HAP-1 (cell line): ENCODE measurements around the gene C1orf167.

Experiments
- DNase-seq, 2 experiments: peaks; one replicate each; pipeline ENCODE4 v3.0.0-alpha.2; 2016 to 2020; ENCODE audit warnings: low spot score in 2 of 2
- H3K27me3 ChIP-seq: fragments of 250-450 bp; sonication (Bioruptor Pico); 2 replicates; pipeline ENCODE4 v1.5.1; 2020; ENCODE audit warnings: low read depth, mild to moderate bottlenecking, moderate library complexity
- H3K36me3 ChIP-seq: fragments of 250-450 bp; sonication (Bioruptor Pico); replicated peaks from 2 replicates; pipeline ENCODE4 v1.5.1; 2020; ENCODE audit warnings: mild to moderate bottlenecking
- H3K4me1 ChIP-seq: fragments of 250-450 bp; sonication (Bioruptor Pico); 2 replicates; pipeline ENCODE4 v1.5.1; 2020; ENCODE audit warnings: mild to moderate bottlenecking
- H3K4me3 ChIP-seq: fragments of 250-450 bp; sonication (Bioruptor Pico); 2 replicates; pipeline ENCODE4 v1.5.1; 2020; ENCODE audit warnings: mild to moderate bottlenecking, moderate library complexity
- H3K9me3 ChIP-seq: fragments of 250-450 bp; sonication (Bioruptor Pico); 2 replicates; pipeline ENCODE4 v1.5.1; 2020; ENCODE audit warnings: mild to moderate bottlenecking, moderate library complexity
- in situ Hi-C: fragments of 300-500 bp; cut with MboI; formaldehyde crosslinking; loops from 3 replicates; pipeline ENCODE4 v1.14.3; 2020; ENCODE audit warnings: low sequenced_read_pairs, inconsistent platforms, mixed read lengths

Gene C1orf167

GRCh38 chr1:11822091-11822490 is 60.1 kb downstream of the C1orf167 start:
- in situ Hi-C loops, result no loop called here
- no peak overlapping the region for H3K4me3 ChIP-seq
- no peaks in the 10 kb centered on the region for H3K9me3 ChIP-seq
- no peaks in the 10 kb centered on the region for H3K27me3 ChIP-seq
- peaks cover 43% of the 10 kb centered on the region for H3K36me3 ChIP-seq
- no peak for DNase-seq
- no peaks in the 10 kb centered on the region for H3K4me1 ChIP-seq

- Histone ChIP-seq H3K4me1 (no peaks in the 10 kb centered on the region), H3K9me3 (no peaks in the 10 kb centered on the region), H3K36me3 (peaks cover 36% of the 10 kb centered on the region), H3K4me3 (no peak overlapping the region), H3K27me3 (no peaks in the 10 kb centered on the region)
- in situ Hi-C loops, result no loop called here
- no peak for DNase-seq
Measured at GRCh38 chr1:11823366-11824137, 61.6 kb downstream of the C1orf167 start.

GRCh38 chr1:11825131-11825530 is 63.1 kb downstream of the C1orf167 start:
- Histone ChIP-seq H3K9me3 (no peaks in the 10 kb centered on the region), H3K27me3 (no peaks in the 10 kb centered on the region), H3K4me1 (no peaks in the 10 kb centered on the region), H3K4me3 (no peak overlapping the region), H3K36me3 (peaks cover 33% of the 10 kb centered on the region)
- DNase-seq, result no peak
- in situ Hi-C loops, result no loop called here

- Histone ChIP-seq H3K27me3 (no peaks in the 10 kb centered on the region), H3K9me3 (no peaks in the 10 kb centered on the region), H3K4me1 (no peaks in the 10 kb centered on the region), H3K36me3 (peaks cover 39% of the 10 kb centered on the region), H3K4me3 (no peak overlapping the region)
- DNase-seq, result no peak
- in situ Hi-C loops, result no loop called here
Measured at GRCh38 chr1:11826946-11827345, 65.0 kb downstream of the C1orf167 start.

GRCh38 chr1:11828511-11828910 is 66.5 kb downstream of the C1orf167 start:
- DNase-seq, result no peak
- H3K36me3 ChIP-seq, result peaks cover 47% of the 10 kb centered on the region

GRCh38 chr1:11831945-11832725 is 70.1 kb downstream of the C1orf167 start:
- no peaks in the 10 kb centered on the region for H3K9me3 ChIP-seq
- no peaks in the 10 kb centered on the region for H3K4me1 ChIP-seq
- no peak overlapping the region for H3K4me3 ChIP-seq
- in situ Hi-C loops, result no loop called here
- DNase-seq, result no peak
- no peaks in the 10 kb centered on the region for H3K27me3 ChIP-seq
- H3K36me3 ChIP-seq, result peaks cover 59% of the 10 kb centered on the region

More at GRCh38 chr1:11828511-11828910, 66.5 kb downstream of the C1orf167 start:
- in situ Hi-C loops, result no loop called here
- Histone ChIP-seq H3K4me3 (no peak overlapping the region), H3K27me3 (no peaks in the 10 kb centered on the region), H3K9me3 (no peaks in the 10 kb centered on the region), H3K4me1 (no peaks in the 10 kb centered on the region)

- DNase-seq, result no peak
- Histone ChIP-seq H3K27me3 (no peaks in the 10 kb centered on the region), H3K9me3 (no peaks in the 10 kb centered on the region), H3K4me1 (no peaks in the 10 kb centered on the region), H3K36me3 (peaks cover 68% of the 10 kb centered on the region), H3K4me3 (no peak overlapping the region)
- in situ Hi-C loops, result no loop called here
Measured at GRCh38 chr1:11833497-11833896, 71.5 kb downstream of the C1orf167 start.

GRCh38 chr1:11833900-11834299 is 71.9 kb downstream of the C1orf167 start:
- Histone ChIP-seq H3K4me3 (no peak overlapping the region), H3K36me3 (peaks cover 69% of the 10 kb centered on the region), H3K4me1 (no peaks in the 10 kb centered on the region), H3K27me3 (no peaks in the 10 kb centered on the region), H3K9me3 (no peaks in the 10 kb centered on the region)
- no peak for DNase-seq
- in situ Hi-C loops, result no loop called here

- Histone ChIP-seq H3K4me1 (no peaks in the 10 kb centered on the region), H3K27me3 (no peaks in the 10 kb centered on the region), H3K4me3 (no peak overlapping the region), H3K36me3 (peaks cover 68% of the 10 kb centered on the region), H3K9me3 (no peaks in the 10 kb centered on the region)
- in situ Hi-C loops, result no loop called here
- no peak for DNase-seq
Measured at GRCh38 chr1:11835441-11836225, 73.6 kb downstream of the C1orf167 start.

- Histone ChIP-seq H3K27me3 (no peaks in the 10 kb centered on the region), H3K4me1 (no peaks in the 10 kb centered on the region), H3K4me3 (no peak overlapping the region), H3K36me3 (peaks cover 67% of the 10 kb centered on the region), H3K9me3 (no peaks in the 10 kb centered on the region)
- no peak for DNase-seq
- in situ Hi-C loops, result no loop called here
Measured at GRCh38 chr1:11836955-11837766, 75.2 kb downstream of the C1orf167 start.

- DNase-seq, result no peak
- Histone ChIP-seq H3K4me1 (no peaks in the 10 kb centered on the region), H3K27me3 (no peaks in the 10 kb centered on the region), H3K36me3 (peaks cover 62% of the 10 kb centered on the region), H3K4me3 (no peak overlapping the region), H3K9me3 (no peaks in the 10 kb centered on the region)
- in situ Hi-C loops, result no loop called here
Measured at GRCh38 chr1:11837767-11838348, 75.9 kb downstream of the C1orf167 start.

- DNase-seq, result peak; percentile 61 to 79
- no peak overlapping the region for H3K4me3 ChIP-seq
- peaks cover 61% of the 10 kb centered on the region for H3K36me3 ChIP-seq
- H3K27me3 ChIP-seq, result no peaks in the 10 kb centered on the region
- no peaks in the 10 kb centered on the region for H3K4me1 ChIP-seq
- in situ Hi-C loops, result no loop called here
- no peaks in the 10 kb centered on the region for H3K9me3 ChIP-seq
Measured at GRCh38 chr1:11838349-11839272, 76.6 kb downstream of the C1orf167 start.
